HUES6 (cell line): ENCODE measurements around the gene TTC7B.
A peak's percentile ranks its signal among the peaks of the same experiment; 100 is the strongest.

Experiments
- H3K27ac ChIP-seq: 2 replicates; pipeline ENCODE4 v1.7.0; 2013; ENCODE audit warnings: low read depth, mild to moderate bottlenecking, low read length, inconsistent platforms
- H3K27me3 ChIP-seq: 2 replicates; pipeline ENCODE4 v1.6.1; 2013; ENCODE audit warnings: low read length; ENCODE audit not compliant: control insufficient read depth, insufficient read depth
- H3K36me3 ChIP-seq: 2 replicates; pipeline ENCODE4 v1.6.1; 2013; ENCODE audit warnings: low read length; ENCODE audit not compliant: control insufficient read depth, insufficient read depth
- H3K4me1 ChIP-seq: 2 replicates; pipeline ENCODE4 v1.6.1; 2013; ENCODE audit warnings: low read length; ENCODE audit not compliant: control insufficient read depth, insufficient read depth
- H3K4me3 ChIP-seq: 2 replicates; pipeline ENCODE4 v1.5.1; 2013; ENCODE audit warnings: low read depth, low read length
- H3K9ac ChIP-seq: one replicate; pipeline ENCODE4 v1.6.1; 2013; ENCODE audit warnings: mild to moderate bottlenecking, low read length
- H3K9me3 ChIP-seq: 2 replicates; pipeline ENCODE4 v1.6.1; 2013; ENCODE audit warnings: low read depth, low read length; ENCODE audit not compliant: control insufficient read depth, insufficient read depth

TTC7B gene

DNA sequence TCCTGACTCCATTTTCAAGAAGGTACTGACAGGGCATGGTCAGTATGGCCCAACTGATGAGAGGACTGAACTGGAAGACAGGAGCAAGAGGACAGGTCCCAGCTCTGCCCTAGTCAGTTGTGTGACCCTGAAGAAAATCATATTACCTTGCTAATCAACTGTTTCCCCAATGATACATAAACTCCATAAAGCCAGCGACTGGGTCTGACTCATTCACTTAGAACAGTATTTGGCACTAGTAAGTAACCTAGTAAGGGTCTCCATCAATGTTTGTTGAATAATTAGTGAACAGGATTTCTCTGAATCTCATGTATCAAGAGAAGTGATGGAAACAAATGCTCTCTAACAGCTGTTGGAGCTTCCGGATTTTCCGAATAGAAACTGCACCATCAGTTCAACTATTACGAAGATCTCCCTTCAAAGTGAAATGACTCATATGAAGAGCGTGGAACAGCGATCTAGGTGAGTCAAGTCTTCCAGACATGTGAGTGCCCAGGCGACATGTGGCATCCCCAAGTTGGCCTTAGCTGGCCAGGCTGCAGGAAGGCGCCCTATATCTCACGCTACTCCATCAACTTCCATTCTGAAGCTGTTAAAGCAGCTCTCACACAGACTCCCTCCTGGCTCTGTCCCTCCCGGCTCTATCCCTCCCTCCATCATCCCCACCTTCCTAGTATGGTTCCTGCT is 94.5 kb downstream of the TTC7B start:
- H3K4me1 ChIP-seq = peaks cover 13% of the 10 kb centered on the region

DNA sequence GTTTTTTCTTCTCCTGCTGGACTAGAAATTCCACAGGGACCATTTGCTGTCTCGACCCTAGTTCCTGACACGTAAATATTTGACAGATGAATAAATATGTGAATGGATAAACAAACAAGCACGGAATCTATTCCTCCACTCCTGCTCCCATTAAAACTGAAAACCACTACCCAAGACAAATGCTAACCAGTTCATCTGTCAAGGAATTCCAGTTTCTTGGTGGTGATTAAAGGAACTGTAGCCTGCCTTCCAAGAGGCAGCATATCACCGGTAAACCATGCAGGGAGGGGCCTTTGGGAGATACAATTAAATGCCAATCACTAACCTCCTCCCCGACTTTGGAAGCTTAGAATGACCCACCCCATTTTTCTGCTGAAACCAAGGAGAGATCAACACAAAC is 95.4 kb downstream of the TTC7B start:
- Histone ChIP-seq H3K36me3 (no peaks in the 10 kb centered on the region), H3K9ac (no peak overlapping the region), H3K27ac (no peak overlapping the region), H3K4me3 (no peak overlapping the region), H3K27me3 (no peaks in the 10 kb centered on the region), H3K4me1 (peaks cover 7% of the 10 kb centered on the region), H3K9me3 (no peaks in the 10 kb centered on the region)

More for the DNA sequence above, 94.5 kb downstream of the TTC7B start:
- Histone ChIP-seq H3K9me3 (no peaks in the 10 kb centered on the region), H3K27me3 (no peaks in the 10 kb centered on the region), H3K27ac (no peak overlapping the region), H3K4me3 (no peak overlapping the region), H3K9ac (no peak overlapping the region), H3K36me3 (no peaks in the 10 kb centered on the region)

DNA sequence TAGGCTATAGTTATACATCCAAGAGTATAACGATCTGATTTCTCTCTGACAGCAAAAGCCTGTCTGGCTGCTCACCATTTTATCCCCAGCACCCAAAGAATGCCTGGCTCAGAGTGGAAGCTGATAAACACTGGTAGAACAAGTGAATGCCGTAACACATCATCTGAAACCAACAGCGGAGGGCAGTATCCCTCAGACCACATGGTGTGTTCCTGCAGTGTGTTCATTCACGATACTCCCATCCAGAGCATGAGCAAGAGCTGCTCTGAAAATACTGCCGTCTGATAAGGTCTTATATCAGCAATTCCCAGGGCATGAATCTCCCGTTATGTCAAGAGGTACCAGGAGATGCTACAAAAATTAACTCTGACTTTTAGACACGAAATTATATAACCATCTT is 95.9 kb downstream of the TTC7B start:
- peaks cover 7% of the 10 kb centered on the region for H3K4me1 ChIP-seq
- no peak overlapping the region for H3K4me3 ChIP-seq
- H3K9ac ChIP-seq = no peak overlapping the region
- no peaks in the 10 kb centered on the region for H3K27me3 ChIP-seq
- no peaks in the 10 kb centered on the region for H3K9me3 ChIP-seq
- no peaks in the 10 kb centered on the region for H3K36me3 ChIP-seq
- no peak overlapping the region for H3K27ac ChIP-seq

DNA sequence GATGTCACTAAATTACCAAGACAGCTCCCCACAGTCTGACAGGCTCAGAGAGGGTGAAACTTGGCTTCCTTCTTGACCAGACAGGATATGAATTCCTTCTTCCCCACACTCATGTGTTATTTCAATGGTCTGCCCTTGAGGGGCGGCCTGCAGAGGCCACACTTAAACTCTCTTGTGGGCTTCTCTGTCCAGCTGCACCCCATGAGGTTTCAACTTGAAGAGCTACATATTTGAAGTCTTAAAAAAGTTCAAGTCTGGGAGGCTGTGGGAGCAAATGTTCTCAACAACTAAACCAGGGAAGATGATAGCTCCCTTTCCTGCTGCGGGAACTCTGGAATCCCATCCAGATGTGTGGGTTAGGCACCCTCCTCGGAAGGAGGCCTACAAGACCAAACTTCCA is 98.3 kb downstream of the TTC7B start:
- Histone ChIP-seq H3K9me3 (no peaks in the 10 kb centered on the region), H3K27ac (0 out of 2 replicates have a peak overlapping the region, but pooled peaks have one; percentile 15), H3K36me3 (no peaks in the 10 kb centered on the region; the same call in 1 of the 2 replicates), H3K4me3 (no peak overlapping the region), H3K4me1 (peaks cover 7% of the 10 kb centered on the region), H3K27me3 (no peaks in the 10 kb centered on the region), H3K9ac (no peak overlapping the region)

DNA sequence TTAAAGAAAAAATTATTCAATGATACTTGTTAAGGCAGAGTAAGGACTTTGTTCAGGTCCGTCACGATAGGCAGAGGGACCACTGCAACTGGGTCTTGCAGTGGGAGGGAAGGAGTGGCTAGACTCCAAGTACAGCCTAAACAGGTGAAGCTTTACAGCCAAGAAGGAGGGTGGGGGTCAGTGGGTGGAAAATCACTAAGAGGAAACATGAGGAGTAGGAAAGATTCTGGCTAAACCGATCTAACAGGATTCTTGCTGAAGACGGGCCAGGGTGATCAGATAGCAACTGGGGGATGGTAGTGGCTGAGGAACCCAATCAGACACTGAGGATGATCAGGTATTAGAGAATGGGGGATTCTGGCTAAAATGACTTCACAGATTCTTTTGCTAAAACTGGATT is 100.2 kb downstream of the TTC7B start:
- no peaks in the 10 kb centered on the region for H3K27me3 ChIP-seq
- H3K4me1 ChIP-seq = peaks cover 7% of the 10 kb centered on the region
- H3K9ac ChIP-seq = no peak overlapping the region
- H3K4me3 ChIP-seq = no peak overlapping the region
- no peaks in the 10 kb centered on the region; the same call in 1 of the 2 replicates for H3K36me3 ChIP-seq
- no peaks in the 10 kb centered on the region for H3K9me3 ChIP-seq
- H3K27ac ChIP-seq = no peak overlapping the region

DNA sequence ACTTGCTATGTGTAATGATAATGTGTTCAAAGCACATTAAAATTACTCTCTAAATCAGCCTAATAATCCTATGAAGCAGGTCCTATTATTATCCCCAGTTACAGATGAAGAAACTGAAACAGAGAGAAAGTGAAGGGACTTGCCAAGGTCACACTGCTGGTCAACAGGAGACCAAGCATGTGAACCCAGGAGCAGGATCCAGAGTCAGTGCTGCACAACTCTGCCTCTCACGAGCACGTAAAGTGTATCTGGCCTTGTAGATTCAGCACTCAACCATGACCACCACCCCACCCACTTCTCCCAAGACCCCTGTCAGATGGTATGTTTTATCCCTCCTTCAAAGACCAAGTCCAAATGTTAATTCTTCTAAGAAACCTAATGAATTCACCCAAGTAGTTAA is 100.7 kb downstream of the TTC7B start:
- Histone ChIP-seq H3K9me3 (no peaks in the 10 kb centered on the region), H3K27me3 (no peaks in the 10 kb centered on the region), H3K4me1 (peaks cover 7% of the 10 kb centered on the region), H3K4me3 (no peak overlapping the region), H3K27ac (no peak overlapping the region), H3K9ac (no peak overlapping the region), H3K36me3 (no peaks in the 10 kb centered on the region; the same call in 1 of the 2 replicates)

DNA sequence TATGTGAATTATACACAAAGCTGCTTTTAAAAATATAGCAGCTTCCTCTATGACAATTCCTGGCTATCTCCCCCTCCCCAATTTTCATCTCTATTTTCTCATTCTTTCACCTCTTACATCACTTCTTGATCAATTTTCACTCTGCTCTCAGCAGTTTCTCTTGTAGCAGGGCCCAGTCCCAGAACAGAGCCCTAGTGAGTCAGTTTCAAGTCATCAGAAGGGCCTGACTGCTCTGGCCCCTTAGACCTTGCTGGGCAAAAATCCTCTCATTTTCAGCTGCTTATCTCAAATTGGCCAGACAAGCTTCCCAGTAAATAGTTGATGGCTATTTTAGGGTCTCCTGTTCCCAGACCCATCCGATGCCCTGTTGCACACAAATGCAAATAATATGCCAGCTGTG is 101.4 kb downstream of the TTC7B start:
- no peak overlapping the region for H3K27ac ChIP-seq
- no peak overlapping the region for H3K4me3 ChIP-seq
- H3K9me3 ChIP-seq = no peaks in the 10 kb centered on the region
- H3K27me3 ChIP-seq = no peaks in the 10 kb centered on the region
- no peaks in the 10 kb centered on the region; the same call in 1 of the 2 replicates for H3K36me3 ChIP-seq
- H3K4me1 ChIP-seq = peaks cover 7% of the 10 kb centered on the region
- no peak overlapping the region for H3K9ac ChIP-seq

DNA sequence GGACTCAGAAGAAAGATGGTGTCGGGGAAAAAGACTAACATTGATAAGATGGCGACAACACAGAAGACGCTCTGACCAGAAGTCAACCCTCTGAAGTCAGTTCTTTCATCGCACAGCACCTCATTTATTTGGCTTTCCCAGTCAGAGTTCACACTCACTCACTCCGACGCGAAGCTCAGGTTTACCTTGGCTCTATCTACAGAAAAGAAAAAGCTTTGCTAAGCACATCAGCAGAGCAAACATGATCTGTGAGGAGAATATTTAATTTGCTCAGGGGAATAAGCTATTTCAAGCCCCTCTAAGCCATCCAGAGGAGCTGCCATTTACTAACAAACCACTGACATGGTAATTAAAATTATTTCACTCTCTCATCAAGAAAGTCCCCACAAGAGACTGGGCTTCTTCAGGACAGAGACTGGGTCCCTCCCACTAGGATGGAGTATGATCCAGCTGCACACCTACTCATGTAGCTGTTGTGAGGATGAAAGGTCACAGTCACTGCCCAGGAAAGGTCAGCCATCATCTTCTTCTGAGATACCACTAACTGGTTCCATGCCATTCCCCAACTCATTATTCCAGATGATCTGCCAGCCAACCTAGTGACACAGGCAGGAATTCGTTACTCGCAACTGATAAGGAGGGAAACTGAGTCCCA is 111.4 kb downstream of the TTC7B start:
- no peaks in the 10 kb centered on the region for H3K9me3 ChIP-seq
- no peak overlapping the region for H3K27ac ChIP-seq

DNA sequence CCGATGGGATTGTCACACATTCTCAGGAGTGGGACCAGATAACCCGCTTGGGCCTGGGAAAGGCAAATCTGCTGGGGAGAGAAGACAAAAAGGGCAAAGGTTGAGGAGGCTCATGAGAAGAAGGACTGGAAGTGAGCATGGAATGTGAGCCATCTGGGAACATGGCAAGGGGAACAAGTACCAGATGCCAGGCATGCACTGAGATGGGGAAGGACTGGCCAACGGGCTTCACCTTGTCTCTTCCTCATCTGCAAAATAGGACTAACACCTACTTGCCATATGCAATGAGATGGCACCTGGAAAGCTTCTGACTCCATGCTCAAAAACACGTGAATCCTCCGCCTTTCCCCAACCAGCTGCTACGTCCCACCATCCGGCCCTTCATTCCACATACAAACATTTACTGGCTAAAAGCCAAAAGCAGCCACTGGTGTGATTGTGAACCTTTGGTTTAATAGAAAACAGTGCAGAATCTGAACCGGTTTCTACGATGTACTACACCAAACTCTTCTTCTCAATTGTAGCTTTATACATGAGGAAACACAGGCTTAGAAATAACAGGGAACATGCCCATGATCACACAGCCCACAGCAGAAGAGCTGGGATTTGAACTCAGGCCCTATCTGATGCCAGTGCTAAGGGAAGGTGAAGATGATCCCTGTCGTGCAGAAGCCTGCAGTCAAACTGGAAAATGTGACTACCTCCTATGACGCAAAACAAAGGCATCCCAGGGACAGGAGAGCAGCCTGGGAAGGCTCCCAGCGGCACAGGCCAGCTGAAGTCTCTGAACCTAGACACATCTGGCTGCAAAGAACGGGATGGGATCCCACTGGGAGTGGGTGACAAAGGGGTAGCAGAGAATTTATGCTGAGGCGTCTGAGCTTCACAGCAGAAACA is 112.1 kb downstream of the TTC7B start:
- no peak overlapping the region for H3K9ac ChIP-seq
- H3K4me3 ChIP-seq = no peak overlapping the region
- no peaks in the 10 kb centered on the region for H3K36me3 ChIP-seq
- H3K9me3 ChIP-seq = no peaks in the 10 kb centered on the region
- no peak overlapping the region for H3K27ac ChIP-seq
- H3K4me1 ChIP-seq = no peaks in the 10 kb centered on the region
- H3K27me3 ChIP-seq = no peaks in the 10 kb centered on the region

More for the DNA sequence above, 111.4 kb downstream of the TTC7B start:
- H3K36me3 ChIP-seq = no peaks in the 10 kb centered on the region
- H3K27me3 ChIP-seq = no peaks in the 10 kb centered on the region
- H3K9ac ChIP-seq = no peak overlapping the region
- no peaks in the 10 kb centered on the region for H3K4me1 ChIP-seq
- H3K4me3 ChIP-seq = no peak overlapping the region

DNA sequence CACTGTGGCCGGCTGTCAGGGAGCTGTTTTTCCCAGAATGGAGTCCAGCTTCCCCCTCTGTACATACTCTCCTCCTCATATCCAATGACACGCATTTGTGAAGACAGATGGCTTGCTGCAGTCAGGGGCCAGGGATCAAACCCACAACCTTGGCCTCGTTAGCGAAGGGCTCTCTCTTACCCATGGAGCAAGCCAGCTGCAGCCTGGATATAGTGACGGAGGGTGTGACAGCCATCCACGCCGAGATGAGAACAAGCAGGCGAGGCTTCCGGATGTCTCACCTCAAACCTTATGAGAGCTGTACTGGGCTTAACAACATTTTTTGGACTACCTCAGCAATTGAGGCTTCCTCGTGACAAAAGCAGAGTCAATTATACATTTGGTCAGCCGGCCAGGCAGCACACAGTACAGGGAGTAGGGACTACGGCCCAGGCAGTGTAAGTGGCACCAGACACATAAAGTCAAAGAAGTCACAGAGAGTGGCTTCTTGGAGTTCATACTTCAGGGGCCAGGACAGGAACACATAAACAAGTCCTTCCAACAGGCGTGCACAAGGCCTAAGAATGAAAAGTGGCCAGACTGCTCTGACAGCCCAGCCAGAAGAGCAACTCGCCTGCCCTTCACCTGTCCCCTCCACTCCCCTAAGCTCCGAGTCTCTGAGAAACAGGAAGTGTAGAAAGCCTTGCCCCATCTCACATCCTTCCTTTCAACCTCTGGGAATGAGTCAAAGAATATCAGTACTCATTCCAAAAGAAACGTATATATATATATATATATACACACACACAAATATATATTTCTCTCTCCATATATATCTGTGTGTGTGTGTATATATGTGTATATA is 115.1 kb downstream of the TTC7B start:
- no peaks in the 10 kb centered on the region for H3K36me3 ChIP-seq
- H3K4me1 ChIP-seq = no peaks in the 10 kb centered on the region
- H3K9ac ChIP-seq = no peak overlapping the region
- no peaks in the 10 kb centered on the region for H3K9me3 ChIP-seq
- H3K27ac ChIP-seq = no peak overlapping the region
- no peak overlapping the region for H3K4me3 ChIP-seq
- no peaks in the 10 kb centered on the region for H3K27me3 ChIP-seq
